Measurements from ENCODE around the gene CAPZA2.

Gene CAPZA2

DNA sequence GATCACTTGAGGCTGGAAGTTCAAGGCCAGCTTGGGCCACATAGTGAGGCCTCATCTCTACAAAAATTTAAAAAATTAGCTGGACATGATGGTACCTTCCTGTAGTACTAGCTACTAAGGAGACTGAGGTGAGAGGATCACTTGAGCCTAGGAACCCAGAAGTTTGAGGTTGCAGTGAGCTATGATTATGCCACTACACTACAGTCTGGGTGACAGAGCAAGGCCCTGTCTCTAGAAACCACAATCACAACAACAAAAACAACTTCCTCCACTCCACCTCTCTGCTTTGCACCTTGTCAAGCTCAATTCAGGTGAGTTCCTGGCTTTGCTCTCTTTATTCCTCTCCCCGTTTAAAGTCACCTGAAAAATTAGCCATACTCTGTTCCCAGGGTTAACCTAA lies 8.3 kb upstream of the CAPZA2 start:
- Histone ChIP-seq H4K91ac (ENCODE audit: low read depth, low read length, poor library complexity) (no peak overlapping the region), H3K4me2 (ENCODE audit: insufficient read depth, low read length, poor library complexity, severe bottlenecking) (no peak overlapping the region), H3K4ac (ENCODE audit: low read length) (no peak overlapping the region), H3K14ac (ENCODE audit: low read length) (no peak overlapping the region), H2AK5ac (ENCODE audit: low read depth, low read length) (no peak overlapping the region), H3K4me3 (ENCODE audit: low read length in 2 of 2) (no peak overlapping the region), H3K4me1 (ENCODE audit: control insufficient read depth in 2 of 2, insufficient read depth in 1 of 2, low read depth in 1 of 2, low read length in 2 of 2) (peaks cover 0 to 3% of the 10 kb centered on the region in 2 donors), H2BK5ac (ENCODE audit: low read length) (no peak overlapping the region), H2BK15ac (ENCODE audit: low read length) (no peak overlapping the region), H4K8ac (ENCODE audit: low read depth, low read length) (no peak overlapping the region), H2BK12ac (ENCODE audit: low read length) (no peak overlapping the region), H2BK120ac (ENCODE audit: low read depth, low read length) (no peak overlapping the region), H2AFZ (ENCODE audit: low read length) (no peak overlapping the region), H3K9me3 (replicated peaks in 1 of 2; ENCODE audit: control insufficient read depth in 2 of 2, insufficient read depth in 1 of 2, low read depth in 1 of 2, low read length in 2 of 2) (no peaks in the 10 kb centered on the region), H3K9ac (ENCODE audit: low read depth, low read length, poor library complexity) (no peak overlapping the region), H3K18ac (ENCODE audit: low read length) (no peak overlapping the region), H3K36me3 (replicated peaks in 1 of 2; ENCODE audit: control insufficient read depth in 2 of 2, insufficient read depth in 2 of 2, low read length in 2 of 2) (no peaks in the 10 kb centered on the region), H3K27ac (replicated peaks; ENCODE audit: low read length) (no peak overlapping the region), H3K27me3 (ENCODE audit: control insufficient read depth in 3 of 3, insufficient read depth in 3 of 3, low read depth in 1 of 3, low read length in 3 of 3) (peaks cover 0 to 14% (median 0%) of the 10 kb centered on the region in 3 experiments), H3K23ac (ENCODE audit: low read depth, low read length, poor library complexity) (no peak overlapping the region), H3K79me1 (ENCODE audit: low read depth, low read length) (no peaks in the 10 kb centered on the region)
- no peak for DNase-seq (ENCODE audit: low spot score)
- WGBS, 2 donors (ENCODE audit: extremely low coverage in 2 of 2, insufficient read length in 2 of 2, insufficient replicate concordance in 1 of 2): no CpG with 5 or more reads among the region's 1 CpG

DNA sequence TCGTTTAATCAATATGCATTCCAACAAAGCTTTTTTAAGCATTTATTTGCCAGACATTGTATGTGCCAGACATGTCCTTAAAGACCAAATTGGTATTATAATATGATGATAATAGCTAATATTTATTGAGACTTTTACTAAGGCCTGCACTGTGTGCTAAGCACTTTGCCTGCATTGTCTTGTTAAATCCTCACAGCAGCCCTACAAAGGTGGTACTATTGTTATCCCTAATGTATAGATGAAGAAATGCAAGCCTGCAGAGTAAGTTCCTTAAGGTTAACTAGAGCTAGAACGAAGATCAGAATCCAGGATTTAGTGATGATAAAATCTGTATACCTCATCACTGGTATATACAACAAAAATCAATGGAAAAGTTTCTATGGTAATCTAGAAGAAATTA lies 5.3 kb upstream of the CAPZA2 start:
- no peak overlapping the region for H3K9ac ChIP-seq (ENCODE audit: low read depth, low read length, poor library complexity)
- H3K23ac ChIP-seq (ENCODE audit: low read depth, low read length, poor library complexity): no peak overlapping the region
- no peak overlapping the region for H3K4ac ChIP-seq (ENCODE audit: low read length)
- DNase-seq (ENCODE audit: low spot score): no peak
- H4K8ac ChIP-seq (ENCODE audit: low read depth, low read length): no peak overlapping the region
- no peak overlapping the region for H2BK15ac ChIP-seq (ENCODE audit: low read length)
- H2BK120ac ChIP-seq (ENCODE audit: low read depth, low read length): no peak overlapping the region
- no peaks in the 10 kb centered on the region for H3K9me3 ChIP-seq (replicated peaks in 1 of 2; ENCODE audit: control insufficient read depth in 2 of 2, insufficient read depth in 1 of 2, low read depth in 1 of 2, low read length in 2 of 2)
- peaks cover 0 to 3% of the 10 kb centered on the region in 2 donors for H3K4me1 ChIP-seq (ENCODE audit: control insufficient read depth in 2 of 2, insufficient read depth in 1 of 2, low read depth in 1 of 2, low read length in 2 of 2)
- no peak overlapping the region for H2BK12ac ChIP-seq (ENCODE audit: low read length)
- H2AFZ ChIP-seq (ENCODE audit: low read length): no peak overlapping the region
- H2AK5ac ChIP-seq (ENCODE audit: low read depth, low read length): no peak overlapping the region
- H3K4me2 ChIP-seq (ENCODE audit: insufficient read depth, low read length, poor library complexity, severe bottlenecking): no peak overlapping the region
- H3K79me1 ChIP-seq (ENCODE audit: low read depth, low read length): no peaks in the 10 kb centered on the region
- no CpG with 5 or more reads among the region's 2 CpGs for WGBS, 2 donors (ENCODE audit: extremely low coverage in 2 of 2, insufficient read length in 2 of 2, insufficient replicate concordance in 1 of 2)
- no peaks in the 10 kb centered on the region for H3K36me3 ChIP-seq (replicated peaks in 1 of 2; ENCODE audit: control insufficient read depth in 2 of 2, insufficient read depth in 2 of 2, low read length in 2 of 2)
- no peak overlapping the region for H3K4me3 ChIP-seq (ENCODE audit: low read length in 2 of 2)
- H2BK5ac ChIP-seq (ENCODE audit: low read length): no peak overlapping the region
- no peak overlapping the region for H3K27ac ChIP-seq (replicated peaks; ENCODE audit: low read length)
- H3K27me3 ChIP-seq (ENCODE audit: control insufficient read depth in 3 of 3, insufficient read depth in 3 of 3, low read depth in 1 of 3, low read length in 3 of 3): peaks cover 0 to 8% (median 0%) of the 10 kb centered on the region in 3 experiments
- no peak overlapping the region for H4K91ac ChIP-seq (ENCODE audit: low read depth, low read length, poor library complexity)
- no peak overlapping the region for H3K18ac ChIP-seq (ENCODE audit: low read length)
- no peak overlapping the region for H3K14ac ChIP-seq (ENCODE audit: low read length)

DNA sequence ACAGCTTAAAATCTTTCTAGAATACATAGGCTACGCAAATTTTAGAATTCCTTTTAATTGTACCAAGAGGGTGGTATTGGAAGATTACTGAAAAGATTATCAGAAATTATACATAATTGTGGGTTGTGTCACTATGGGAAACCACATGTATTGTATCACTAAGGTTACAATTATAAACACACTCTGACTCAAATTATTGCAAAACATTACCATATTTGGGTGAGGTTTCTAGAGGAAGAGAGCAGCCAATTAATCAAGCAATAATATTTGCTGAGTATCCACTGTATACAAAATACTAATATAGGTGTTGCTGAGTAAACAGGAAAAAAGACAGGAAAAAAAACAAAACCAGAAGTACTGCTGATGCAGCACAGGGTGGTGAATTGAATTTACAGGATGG lies 3.1 kb upstream of the CAPZA2 start:
- Histone ChIP-seq H3K23ac (ENCODE audit: low read depth, low read length, poor library complexity) (no peak overlapping the region), H3K9ac (ENCODE audit: low read depth, low read length, poor library complexity) (no peak overlapping the region)
- no peak for DNase-seq (ENCODE audit: low spot score)

DNA sequence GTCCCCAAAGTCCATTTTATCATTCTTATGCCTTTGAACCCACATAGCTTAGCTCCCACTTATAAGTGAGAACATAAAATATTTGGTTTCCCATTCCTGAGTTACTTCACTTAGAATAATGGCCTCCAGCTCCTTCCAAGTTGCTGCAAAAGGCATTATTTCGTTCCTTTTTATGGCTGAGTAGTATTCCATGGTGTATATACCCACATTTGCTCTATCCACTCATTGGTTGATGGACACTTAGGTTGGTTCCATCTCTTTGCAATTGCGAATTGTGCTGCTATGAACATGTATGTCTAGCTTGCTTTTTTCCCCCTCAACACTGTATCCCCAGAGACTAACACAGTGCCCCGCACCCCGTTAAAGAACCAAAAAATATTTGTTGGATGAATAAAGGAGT lies 670 bp upstream of the CAPZA2 start:
- Histone ChIP-seq H2BK15ac (ENCODE audit: low read length) (no peak overlapping the region), H4K91ac (ENCODE audit: low read depth, low read length, poor library complexity) (no peak overlapping the region), H2BK5ac (ENCODE audit: low read length) (no peak overlapping the region), H3K4me1 (ENCODE audit: control insufficient read depth in 2 of 2, insufficient read depth in 1 of 2, low read depth in 1 of 2, low read length in 2 of 2) (no peaks in the 10 kb centered on the region), H2BK12ac (ENCODE audit: low read length) (no peak overlapping the region), H3K14ac (ENCODE audit: low read length) (no peak overlapping the region), H3K27ac (replicated peaks; ENCODE audit: low read length) (no peak overlapping the region), H3K9me3 (replicated peaks in 1 of 2; ENCODE audit: control insufficient read depth in 2 of 2, insufficient read depth in 1 of 2, low read depth in 1 of 2, low read length in 2 of 2) (peaks cover 0 to 6% of the 10 kb centered on the region in 2 donors), H4K8ac (ENCODE audit: low read depth, low read length) (no peak overlapping the region), H3K79me1 (ENCODE audit: low read depth, low read length) (peaks cover 2% of the 10 kb centered on the region), H3K9ac (ENCODE audit: low read depth, low read length, poor library complexity) (no peak overlapping the region), H3K23ac (ENCODE audit: low read depth, low read length, poor library complexity) (no peak overlapping the region), H3K36me3 (replicated peaks in 1 of 2; ENCODE audit: control insufficient read depth in 2 of 2, insufficient read depth in 2 of 2, low read length in 2 of 2) (no peaks in the 10 kb centered on the region), H3K4ac (ENCODE audit: low read length) (no peak overlapping the region), H2BK120ac (ENCODE audit: low read depth, low read length) (no peak overlapping the region), H3K18ac (ENCODE audit: low read length) (no peak overlapping the region), H2AFZ (ENCODE audit: low read length) (peak overlapping the region; percentile 99), H3K4me2 (ENCODE audit: insufficient read depth, low read length, poor library complexity, severe bottlenecking) (no peak overlapping the region), H3K27me3 (ENCODE audit: control insufficient read depth in 3 of 3, insufficient read depth in 3 of 3, low read depth in 1 of 3, low read length in 3 of 3) (no peaks in the 10 kb centered on the region), H2AK5ac (ENCODE audit: low read depth, low read length) (no peak overlapping the region), H3K4me3 (ENCODE audit: low read length in 2 of 2) (no peak overlapping the region)
- DNase-seq (ENCODE audit: low spot score): no peak
- WGBS, 2 donors (ENCODE audit: extremely low coverage in 2 of 2, insufficient read length in 2 of 2, insufficient replicate concordance in 1 of 2): no CpG with 5 or more reads among the region's 4 CpGs

More for the DNA sequence above, 3.1 kb upstream of the CAPZA2 start:
- no peak overlapping the region for H3K18ac ChIP-seq (ENCODE audit: low read length)
- H3K79me1 ChIP-seq (ENCODE audit: low read depth, low read length): no peaks in the 10 kb centered on the region
- H2BK120ac ChIP-seq (ENCODE audit: low read depth, low read length): no peak overlapping the region
- H3K14ac ChIP-seq (ENCODE audit: low read length): no peak overlapping the region
- H2AFZ ChIP-seq (ENCODE audit: low read length): no peak overlapping the region
- no peak overlapping the region for H2BK12ac ChIP-seq (ENCODE audit: low read length)
- H3K4me2 ChIP-seq (ENCODE audit: insufficient read depth, low read length, poor library complexity, severe bottlenecking): no peak overlapping the region
- H2BK5ac ChIP-seq (ENCODE audit: low read length): no peak overlapping the region
- no peak overlapping the region for H2BK15ac ChIP-seq (ENCODE audit: low read length)
- no peak overlapping the region for H3K4ac ChIP-seq (ENCODE audit: low read length)
- no peak overlapping the region for H2AK5ac ChIP-seq (ENCODE audit: low read depth, low read length)
- H4K91ac ChIP-seq (ENCODE audit: low read depth, low read length, poor library complexity): no peak overlapping the region
- H3K36me3 ChIP-seq (replicated peaks in 1 of 2; ENCODE audit: control insufficient read depth in 2 of 2, insufficient read depth in 2 of 2, low read length in 2 of 2): no peaks in the 10 kb centered on the region
- no peaks in the 10 kb centered on the region for H3K9me3 ChIP-seq (replicated peaks in 1 of 2; ENCODE audit: control insufficient read depth in 2 of 2, insufficient read depth in 1 of 2, low read depth in 1 of 2, low read length in 2 of 2)
- peaks cover 0 to 3% of the 10 kb centered on the region in 2 donors for H3K4me1 ChIP-seq (ENCODE audit: control insufficient read depth in 2 of 2, insufficient read depth in 1 of 2, low read depth in 1 of 2, low read length in 2 of 2)
- peaks cover 0 to 5% (median 0%) of the 10 kb centered on the region in 3 experiments for H3K27me3 ChIP-seq (ENCODE audit: control insufficient read depth in 3 of 3, insufficient read depth in 3 of 3, low read depth in 1 of 3, low read length in 3 of 3)
- no peak overlapping the region for H4K8ac ChIP-seq (ENCODE audit: low read depth, low read length)
- no CpG with 5 or more reads among the region's 1 CpG for WGBS, 2 donors (ENCODE audit: extremely low coverage in 2 of 2, insufficient read length in 2 of 2, insufficient replicate concordance in 1 of 2)
- no peak overlapping the region for H3K4me3 ChIP-seq (ENCODE audit: low read length in 2 of 2)
- H3K27ac ChIP-seq (replicated peaks; ENCODE audit: low read length): no peak overlapping the region
